Measurements from ENCODE around the gene PTCH2.
A peak's percentile ranks its signal among the peaks of the same experiment; 100 is the strongest.
"Not testable (repeated sequence)": the region's sequence is repeated elsewhere in the genome, so short reads cannot be mapped to it uniquely, and the experiment has no call there.

PTCH2 gene

DNA sequence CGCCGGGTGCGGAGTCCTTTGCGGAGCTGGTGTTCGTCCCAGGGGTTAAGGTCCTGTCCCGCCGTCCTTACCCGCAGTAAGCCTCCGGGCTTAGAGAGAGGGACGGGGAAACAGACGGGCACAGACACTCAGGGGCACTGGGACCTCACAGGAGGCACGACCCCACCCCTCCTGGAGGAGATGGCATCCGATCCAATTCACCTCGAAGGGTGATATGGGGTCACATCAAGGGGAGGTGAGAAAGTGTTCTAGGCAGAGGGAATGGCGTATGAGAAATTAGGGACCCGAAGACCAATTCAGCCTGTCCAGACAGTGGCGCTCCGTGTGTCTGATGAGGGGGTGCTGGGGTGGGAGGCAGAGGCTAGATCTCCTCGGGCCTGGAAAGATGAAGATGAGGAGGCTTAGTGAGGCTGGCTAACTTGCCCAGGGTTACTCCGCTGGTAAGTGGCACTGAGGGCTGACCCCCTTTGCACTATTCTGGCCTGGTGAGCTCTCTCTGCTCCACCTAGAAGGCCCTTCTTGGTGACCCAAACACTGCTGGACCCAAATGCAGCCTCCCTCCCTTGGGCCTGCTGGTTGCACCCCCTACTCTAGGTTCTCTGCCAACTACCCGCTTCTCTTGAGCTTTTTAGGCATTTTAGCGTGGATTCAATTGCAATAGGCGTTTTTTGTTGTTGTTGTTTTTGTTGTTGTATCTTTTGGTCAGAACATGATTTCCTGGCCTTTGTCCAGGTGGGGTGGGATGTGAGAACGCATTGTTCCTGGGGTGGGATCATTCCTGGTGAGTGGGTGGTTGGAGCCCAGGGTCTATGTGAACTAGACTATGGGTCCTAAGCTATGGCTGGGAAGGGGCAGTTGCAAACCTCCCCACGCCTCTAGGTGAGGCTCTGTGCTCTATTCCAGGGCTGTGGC lies 22.5 kb downstream of the PTCH2 start:
- no peak for DNase-seq (ENCODE audit: low read depth in 4 of 4, low spot score in 1 of 4)

DNA sequence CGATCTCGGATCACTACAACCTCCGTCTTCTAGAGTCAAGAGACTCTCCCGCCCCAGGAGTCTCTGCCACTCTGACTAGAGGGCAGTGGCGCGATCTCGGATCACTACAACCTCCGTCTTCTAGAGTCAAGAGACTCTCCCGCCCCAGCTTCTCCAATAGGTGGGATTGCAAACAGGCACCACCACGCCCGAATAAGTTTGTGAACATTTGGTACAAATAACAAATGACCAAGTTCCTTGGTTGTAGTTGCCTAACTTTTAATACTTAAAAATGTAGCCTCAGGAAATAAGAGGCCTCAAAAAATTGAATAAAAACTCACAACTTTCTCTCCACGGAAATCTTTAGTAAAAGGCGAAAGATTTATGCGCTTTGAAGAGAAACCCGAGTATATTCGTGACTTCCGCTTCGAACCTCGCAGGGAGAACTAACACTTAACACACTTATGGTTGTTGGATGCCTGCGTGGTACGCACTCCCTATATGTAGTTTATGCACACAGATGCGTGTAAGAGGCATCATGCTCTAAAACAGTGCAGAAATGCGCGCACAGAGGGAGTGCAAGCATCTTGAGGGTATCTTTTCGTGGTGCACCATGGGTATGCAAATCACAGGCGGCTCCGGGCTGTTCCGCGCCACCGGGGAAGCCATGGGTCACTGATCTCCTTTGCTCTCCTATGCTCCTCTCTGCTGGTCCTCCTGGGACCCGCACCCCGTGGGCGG lies 23.3 kb downstream of the PTCH2 start:
- DNase-seq (ENCODE audit: low read depth in 4 of 4, low spot score in 1 of 4), result peak in 3 of 4 experiments; percentile 59 to 78 (median 78)

DNA sequence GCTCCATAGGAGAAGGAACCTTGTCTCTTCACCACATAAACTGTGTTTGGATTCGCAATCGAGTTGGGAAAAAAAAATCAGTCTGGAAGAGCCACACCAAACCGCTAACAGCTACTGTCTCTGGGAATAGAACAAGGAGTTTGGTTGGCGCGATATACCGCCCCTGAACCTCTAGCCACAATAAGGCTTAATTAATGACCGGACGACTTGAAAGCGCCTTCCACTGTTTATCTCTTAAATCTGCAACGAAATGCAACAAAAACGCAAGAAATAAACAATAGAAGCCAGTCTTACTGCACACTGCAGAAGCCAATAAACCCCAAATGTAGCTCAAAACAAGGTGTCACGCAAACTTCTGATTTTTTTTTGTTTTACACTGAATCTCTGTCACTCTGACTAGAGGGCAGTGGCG lies 23.9 kb downstream of the PTCH2 start:
- DNase-seq (ENCODE audit: low read depth in 4 of 4, low spot score in 1 of 4), result no peak

DNA sequence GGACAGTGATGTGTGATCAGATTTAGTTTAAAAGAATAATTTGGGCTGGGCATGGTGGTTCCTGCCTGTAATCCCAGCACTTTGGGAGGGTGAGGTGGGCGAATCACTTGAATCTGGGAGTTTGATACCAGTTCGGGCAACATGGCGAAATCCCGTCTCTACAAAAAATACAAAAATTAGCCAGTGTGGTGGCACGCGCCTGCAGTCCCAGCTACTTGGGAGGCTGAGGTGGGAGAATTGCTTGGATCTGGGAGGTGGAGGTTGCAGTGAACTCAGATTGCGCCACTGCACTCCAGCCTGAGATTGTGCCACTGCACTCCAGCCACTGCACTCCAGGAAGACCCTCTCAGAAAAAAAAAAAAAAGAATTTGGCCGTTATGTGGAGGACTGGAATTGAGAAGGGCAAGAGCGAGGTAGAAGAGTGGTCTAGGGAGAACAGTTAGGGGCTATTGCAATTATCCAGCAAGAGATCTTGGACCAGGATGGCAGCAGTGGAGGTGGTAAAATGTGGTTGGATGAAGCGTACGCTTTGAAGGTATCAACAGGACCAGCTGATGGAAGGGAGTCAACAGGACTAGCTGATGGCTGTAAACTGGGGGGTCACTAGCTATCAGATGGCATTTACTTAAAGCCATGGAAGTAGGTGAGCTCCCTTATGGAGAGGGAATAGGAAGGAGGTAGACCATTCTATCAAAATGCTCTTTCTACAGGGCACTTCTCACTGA lies 25.1 kb downstream of the PTCH2 start:
- no peak for DNase-seq (ENCODE audit: low read depth in 4 of 4, low spot score in 1 of 4)

DNA sequence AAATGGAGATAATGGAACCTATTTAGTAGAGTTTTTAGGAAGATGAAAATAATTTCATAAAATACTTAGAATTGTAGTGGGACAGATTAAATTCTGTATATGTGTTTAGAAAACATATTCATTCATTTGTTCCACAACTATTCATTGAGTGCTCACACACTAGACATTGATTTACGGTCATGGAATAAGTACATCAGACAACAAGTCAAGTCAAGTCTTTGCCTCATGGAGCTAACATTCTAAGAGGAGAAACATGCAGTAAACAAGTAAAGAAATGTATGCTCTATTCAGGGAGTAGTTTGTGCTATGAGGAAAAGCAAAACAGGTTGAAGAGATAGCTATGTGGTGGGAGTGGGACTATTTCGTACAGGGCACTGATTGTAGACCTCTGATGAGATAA lies 25.7 kb downstream of the PTCH2 start:
- no peak for DNase-seq (ENCODE audit: low read depth in 4 of 4, low spot score in 1 of 4)

DNA sequence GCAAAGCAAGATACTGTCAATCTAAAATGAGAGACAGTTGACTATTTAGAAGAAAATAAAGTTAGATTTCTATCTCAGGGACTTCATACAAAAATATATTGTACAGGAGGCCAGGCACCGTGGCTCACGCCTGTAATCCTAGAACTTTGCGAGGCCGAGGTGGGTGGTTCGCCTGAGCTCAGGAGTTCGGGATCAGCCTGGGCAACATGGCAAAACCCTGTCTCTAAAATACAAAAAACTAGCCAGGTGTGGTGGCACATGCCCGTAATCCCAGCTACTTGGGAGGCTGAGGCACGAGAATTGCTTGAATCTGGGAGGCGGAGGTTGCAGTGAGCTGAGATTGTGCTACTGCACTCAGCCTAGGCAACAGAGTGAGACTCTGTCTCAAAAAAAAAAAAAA lies 27.1 kb downstream of the PTCH2 start:
- not testable (repeated sequence) for DNase-seq (ENCODE audit: low read depth in 4 of 4, low spot score in 1 of 4)

DNA sequence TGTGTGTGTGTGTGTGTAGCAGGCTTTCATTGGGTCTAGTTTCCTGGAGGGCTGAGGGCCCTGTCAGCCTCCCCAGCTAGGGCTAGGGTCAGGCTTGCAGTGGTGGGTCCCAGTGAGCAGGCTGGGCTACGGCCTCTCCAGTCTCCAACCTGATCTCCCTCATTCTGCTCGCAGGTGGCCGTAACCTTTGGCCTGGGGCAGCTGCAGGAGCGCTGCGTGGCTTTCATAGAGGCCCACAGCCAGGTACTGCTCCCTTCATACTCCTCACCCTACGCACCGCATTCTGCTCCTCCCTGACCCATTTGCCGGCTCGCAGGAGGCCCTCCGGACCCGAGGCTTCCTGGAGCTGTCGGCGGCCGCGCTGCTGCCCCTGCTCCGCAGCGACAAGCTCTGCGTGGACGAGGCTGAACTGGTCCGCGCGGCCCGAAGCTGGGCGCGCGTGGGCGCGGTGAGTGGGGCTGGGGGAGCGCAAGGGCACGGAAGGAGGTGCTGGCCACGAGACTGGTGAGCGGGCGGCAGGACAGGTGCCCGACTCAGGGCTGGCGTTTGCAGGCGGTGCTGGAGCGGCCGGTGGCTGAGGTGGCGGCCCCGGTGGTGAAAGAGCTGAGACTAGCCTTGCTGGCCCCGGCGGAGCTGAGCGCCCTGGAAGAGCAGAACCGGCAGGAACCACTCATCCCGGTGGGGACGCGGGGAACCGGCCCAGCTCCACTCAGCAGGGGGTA lies 30.1 kb downstream of the PTCH2 start:
- no peak for DNase-seq (ENCODE audit: low read depth in 4 of 4, low spot score in 1 of 4)

DNA sequence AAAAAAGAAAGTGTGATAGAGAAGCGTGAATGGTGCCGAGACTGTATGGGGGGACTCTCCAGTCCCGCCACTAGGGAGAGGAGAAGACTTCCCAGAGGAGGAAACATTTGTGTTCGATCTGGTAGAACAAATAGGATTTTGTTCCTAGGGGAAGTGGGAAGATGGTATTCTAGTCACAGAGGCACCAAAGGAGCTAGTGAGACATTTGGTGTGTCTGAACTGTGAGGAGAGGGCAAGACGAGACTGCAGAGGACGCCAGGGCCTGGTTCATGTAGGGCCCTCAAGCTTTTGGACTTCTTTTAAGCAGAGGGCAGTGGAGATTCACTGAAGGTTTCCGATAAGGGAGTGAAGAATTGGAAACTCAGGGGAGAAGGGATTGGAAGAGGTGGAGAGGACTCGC lies 31.8 kb downstream of the PTCH2 start:
- no peak for DNase-seq (ENCODE audit: low read depth in 4 of 4, low spot score in 1 of 4)

DNA sequence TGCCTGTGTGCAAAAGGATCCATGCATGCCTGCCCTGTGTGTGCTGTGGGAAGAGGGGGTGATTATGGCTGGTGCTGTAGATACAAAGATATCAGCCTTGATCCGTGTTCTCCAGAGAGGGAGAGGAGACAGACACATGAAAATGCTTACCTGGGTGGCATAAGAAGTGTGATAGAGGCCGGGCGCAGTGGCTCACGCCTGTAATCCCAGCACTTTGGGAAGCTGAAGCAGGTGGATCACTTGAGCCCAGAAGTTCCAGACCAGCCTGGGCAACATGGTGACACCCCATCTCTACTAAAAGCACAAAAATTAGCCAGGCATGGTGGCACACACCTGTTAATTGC lies 32.3 kb downstream of the PTCH2 start:
- DNase-seq (ENCODE audit: low read depth in 4 of 4, low spot score in 1 of 4), result not testable (repeated sequence)

DNA sequence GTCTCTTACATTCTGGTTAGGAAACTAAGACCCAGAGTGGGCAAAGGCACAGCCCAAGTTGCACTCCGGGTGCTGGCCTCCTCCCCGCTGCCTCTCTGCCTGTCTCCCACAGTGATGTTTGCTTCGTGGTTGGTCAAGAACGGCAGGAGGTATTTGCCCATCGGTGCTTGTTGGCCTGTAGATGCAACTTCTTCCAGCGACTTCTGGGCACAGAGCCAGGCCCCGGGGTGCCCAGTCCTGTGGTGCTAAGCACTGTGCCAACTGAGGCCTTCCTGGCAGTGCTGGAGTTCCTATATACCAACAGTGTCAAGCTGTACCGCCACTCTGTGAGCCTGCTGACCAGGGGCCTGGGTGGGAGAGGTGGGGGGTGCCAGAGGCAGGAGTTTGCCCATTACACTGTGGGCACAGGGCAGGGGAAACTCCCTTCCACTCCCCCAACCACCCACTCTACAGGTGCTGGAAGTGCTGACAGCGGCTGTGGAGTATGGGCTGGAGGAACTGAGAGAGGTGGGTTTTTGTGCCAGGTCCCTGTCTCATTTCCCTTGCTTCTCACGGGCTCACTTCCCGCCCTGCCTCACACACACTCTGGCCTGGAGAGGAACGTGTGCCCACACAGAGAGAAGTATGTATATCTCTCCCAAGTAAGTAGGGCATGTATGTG lies 32.8 kb downstream of the PTCH2 start:
- no peak for DNase-seq (ENCODE audit: low read depth in 4 of 4, low spot score in 1 of 4)

DNA sequence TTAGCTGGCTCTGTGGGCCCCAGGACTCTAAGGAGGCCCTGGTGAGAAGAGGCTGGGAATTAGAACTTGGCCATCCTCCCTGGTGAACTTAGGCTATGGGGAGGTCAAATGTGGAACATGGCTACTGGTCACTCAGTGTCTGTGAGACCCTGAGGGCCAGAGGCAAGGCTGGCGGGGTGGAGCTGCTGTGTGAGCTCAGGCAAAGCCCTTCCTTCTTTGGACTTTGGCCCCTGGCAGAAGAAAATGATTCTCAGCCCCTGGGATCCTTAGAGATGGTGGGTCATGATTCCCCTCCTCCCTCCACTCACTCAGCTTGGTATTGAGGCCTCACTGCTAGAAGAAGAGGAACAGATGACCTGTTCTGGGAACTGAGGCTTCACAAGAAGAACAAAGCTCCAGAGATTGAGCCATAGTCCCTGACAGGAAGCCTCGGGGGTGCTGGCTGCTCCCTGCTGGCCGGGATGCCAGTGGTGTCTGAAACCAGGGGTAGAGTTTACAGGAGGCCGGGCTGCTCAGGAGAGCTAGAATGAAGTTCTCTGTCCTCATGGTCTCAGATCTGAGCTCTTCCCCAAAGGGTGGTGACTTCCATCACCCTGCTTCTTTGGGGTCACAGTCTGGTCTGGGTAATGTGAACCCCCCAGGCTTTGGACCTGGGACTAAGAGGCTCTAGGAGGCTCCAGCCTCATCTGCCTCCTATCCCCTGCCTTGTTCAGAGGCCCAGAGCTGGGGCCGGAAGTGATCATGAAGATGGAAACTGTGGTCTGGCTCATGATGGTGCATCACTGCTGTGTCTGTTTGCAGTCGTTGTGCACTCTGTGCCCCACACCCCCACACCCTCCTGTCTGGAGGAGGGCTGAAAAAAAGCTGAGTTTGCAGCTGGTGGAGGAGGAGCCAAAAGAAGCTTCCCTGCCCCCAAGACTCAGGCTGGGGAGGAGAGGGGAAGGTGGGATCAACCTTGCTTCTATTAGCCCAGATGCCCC lies 33.8 kb downstream of the PTCH2 start:
- DNase-seq (ENCODE audit: low read depth in 4 of 4, low spot score in 1 of 4), result peak in 3 of 4 experiments; percentile 60 to 88 (median 78)

DNA sequence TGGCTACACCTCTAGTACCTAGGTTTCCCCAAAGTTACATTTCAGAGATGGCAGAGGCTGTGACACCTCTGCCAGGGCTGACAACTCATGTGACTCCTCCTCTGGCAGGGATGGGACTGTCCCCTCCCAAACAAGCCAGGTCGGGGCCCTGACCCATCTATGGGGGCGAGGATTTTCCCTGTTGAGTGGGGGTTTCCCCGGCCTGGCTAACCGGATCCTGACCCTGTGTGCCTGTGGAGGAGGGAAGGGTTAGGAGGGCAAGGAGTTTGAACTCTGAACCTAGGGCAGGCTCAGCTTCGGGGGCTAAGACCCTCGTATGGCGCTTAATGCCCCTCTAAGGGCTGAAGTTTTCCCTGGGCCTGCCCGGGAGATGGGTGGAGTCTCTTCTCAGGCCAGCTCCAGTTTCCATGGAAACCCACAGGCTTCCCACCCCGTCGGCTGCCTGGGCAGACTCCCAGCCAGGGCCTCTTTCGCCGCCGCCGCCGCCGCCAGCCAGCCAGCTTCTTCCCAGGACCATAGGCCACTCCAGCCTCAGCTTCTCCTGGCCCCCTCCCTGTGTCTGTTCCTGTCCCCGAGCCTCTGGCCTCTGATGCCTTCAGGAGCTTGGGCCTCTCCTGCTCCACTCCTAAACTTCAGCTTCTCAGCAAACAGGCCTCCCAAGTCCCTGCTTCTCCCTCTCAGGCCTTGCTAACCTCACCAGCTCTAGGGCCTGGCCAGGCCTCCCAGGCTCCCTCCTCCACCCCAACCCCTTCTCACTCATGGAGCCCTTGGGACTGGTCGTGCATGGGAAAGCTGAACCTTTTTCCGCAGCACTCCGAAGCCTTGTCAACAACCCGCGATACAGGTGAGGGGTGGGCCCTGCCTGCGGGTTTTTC lies 34.8 kb downstream of the PTCH2 start, which contains the start of gene BTBD19:
TSS of gene BTBD19 (plus strand) at position 461 of the 875 bp plus-strand sequence. CDS start at position 759, 298 bp downstream.
- DNase-seq (ENCODE audit: low read depth in 4 of 4, low spot score in 1 of 4), result peak in 3 of 4 experiments; percentile 55 to 80 (median 65)

DNA sequence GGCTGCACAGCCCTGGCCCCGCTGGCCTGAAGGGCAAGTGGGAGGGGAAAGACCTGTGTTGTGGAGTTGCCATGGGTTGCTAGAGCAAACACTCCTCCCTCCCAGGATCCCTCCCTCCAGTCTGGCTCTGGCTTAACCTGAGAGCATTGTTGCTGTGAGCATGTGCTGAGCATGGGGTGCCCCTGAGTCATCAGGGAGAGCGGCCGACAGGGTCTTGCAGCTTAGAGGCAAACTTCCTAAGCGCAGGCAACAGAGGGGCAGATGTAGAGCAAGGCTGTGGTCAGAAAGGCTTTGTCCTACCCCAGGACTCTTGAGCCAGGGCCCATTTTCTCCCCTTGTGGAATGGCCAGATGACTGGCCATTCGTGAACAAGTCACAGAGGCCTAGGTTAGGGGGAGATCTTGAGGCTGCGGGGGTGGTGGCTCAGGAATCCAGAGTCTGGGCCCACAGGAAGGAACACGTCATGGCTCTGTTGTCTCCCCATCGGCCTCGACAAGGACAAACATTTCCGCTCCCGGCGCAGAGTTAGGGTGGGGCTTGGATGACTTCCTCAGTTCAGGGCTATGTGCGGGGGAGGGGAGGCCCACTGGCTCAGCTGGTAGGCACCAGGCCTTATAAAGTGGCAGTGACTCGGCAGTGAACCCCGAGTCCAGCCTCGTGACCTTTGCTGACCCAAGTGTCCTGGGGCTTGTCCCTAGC lies 35.5 kb downstream of the PTCH2 start:
- DNase-seq (ENCODE audit: low read depth in 4 of 4, low spot score in 1 of 4), result peak in 3 of 4 experiments; percentile 61 to 90 (median 77)

DNA sequence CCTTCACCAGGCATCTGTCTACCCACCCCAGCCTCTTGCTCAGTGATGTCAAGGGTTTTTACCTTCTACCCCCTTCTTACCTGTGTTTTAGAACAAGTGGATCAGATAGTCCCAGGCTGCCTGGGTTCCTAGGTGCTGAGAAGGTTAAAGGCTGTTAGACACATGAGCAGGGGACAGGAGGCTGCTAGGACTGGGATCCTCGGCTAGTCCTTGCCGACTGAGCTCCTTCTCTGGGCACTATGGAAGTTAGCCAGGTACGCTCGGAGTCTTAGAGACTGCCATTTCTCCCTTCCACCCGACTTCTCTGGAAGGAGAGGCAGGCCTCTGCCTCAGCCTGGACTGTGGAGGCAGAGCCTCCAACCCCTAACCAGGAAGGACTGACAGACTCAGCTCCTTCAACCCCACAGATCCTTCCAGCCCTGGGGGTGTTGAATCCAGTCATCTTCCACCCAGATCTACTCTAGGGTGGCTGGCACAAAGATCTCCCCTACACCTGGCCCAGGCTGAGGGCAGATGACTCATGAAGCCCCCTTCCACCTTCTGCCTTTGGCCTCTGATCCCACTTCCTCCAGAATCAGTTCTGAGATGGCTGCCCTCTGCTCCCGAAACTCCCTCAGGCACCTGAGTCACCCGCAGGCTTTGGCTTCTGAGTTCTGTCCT lies 36.2 kb downstream of the PTCH2 start, which contains the start of gene DYNLT4:
TSS of gene DYNLT4 (minus strand) at position 648 of the 660 bp plus-strand sequence. CDS start 683 bp downstream, outside the sequence.
- DNase-seq (ENCODE audit: low read depth in 4 of 4, low spot score in 1 of 4), result no peak

DNA sequence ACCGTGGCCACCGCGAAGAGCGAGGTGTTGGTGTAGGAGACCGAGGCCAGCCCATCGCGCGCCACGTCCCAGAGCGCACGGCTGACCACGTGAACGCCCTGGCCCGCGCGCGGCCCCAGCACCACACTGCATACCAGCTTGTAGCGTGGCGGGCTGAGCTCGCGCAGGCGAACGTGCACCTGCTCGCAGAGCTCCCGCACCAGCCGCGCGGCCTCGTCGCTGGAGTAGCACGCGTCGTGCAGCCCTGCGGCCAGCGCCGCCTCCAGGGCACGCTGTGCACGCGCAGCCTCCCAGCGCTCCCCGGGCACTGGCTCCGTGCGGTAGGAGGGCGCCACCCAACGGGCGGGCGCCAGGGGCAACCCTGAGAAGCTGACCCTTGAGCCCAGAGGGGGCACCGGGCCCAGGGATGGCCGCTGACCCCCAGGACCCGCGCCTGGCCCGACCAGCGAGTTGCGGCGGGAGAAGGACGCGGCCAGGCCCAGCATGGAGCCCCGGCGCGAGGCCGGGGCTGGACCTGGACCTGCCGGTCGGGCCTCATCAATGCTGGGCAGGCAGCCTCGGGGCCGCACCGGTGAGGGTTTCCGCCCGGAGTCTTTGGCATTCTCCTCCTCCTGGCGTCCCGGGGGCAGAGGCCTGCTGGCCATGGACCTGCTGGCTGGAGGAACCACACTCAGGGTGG lies 36.9 kb downstream of the PTCH2 start:
- no peak for DNase-seq (ENCODE audit: low read depth in 4 of 4, low spot score in 1 of 4)

DNA sequence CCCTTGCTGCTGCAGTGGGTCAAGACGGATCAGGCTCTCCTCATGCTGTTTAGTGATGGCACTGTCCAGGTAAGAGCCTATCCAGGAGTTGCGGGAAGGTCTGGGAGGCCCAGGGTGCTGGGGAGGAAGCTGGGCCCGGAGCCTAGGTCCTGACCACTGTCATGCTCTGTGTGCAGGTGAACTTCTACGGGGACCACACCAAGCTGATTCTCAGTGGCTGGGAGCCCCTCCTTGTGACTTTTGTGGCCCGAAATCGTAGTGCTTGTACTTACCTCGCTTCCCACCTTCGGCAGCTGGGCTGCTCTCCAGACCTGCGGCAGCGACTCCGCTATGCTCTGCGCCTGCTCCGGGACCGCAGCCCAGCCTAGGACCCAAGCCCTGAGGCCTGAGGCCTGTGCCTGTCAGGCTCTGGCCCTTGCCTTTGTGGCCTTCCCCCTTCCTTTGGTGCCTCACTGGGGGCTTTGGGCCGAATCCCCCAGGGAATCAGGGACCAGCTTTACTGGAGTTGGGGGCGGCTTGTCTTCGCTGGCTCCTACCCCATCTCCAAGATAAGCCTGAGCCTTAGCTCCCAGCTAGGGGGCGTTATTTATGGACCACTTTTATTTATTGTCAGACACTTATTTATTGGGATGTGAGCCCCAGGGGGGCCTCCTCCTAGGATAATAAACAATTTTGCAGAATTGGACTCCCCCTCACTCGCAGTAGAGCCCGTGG lies 37.6 kb downstream of the PTCH2 start:
- DNase-seq (ENCODE audit: low read depth in 4 of 4, low spot score in 1 of 4), result no peak

Measured in stimulated activated CD4-positive, alpha-beta T cell treated with anti-CD3 and anti-CD28 coated beads, Interleukin-1b, Interleukin-23, amount 100 ng/mL, for 24 hours (primary cell).